GM18505 (cell line): ENCODE results near the gene NTM.

Experiments
- ATAC-seq: cut with Tn5 transposase; IDR thresholded peaks from one replicate; pipeline ENCODE4 v1.9.1; 2021; ENCODE audit not compliant: unreplicated experiment
- POLR2A ChIP-seq: IDR thresholded peaks from 4 replicates; pipeline ENCODE4 v1.6.1; 2011; ENCODE audit warnings: borderline replicate concordance; ENCODE audit not compliant: insufficient read depth, insufficient read length; ENCODE audit errors: extremely low read depth

The NTM gene

DNA sequence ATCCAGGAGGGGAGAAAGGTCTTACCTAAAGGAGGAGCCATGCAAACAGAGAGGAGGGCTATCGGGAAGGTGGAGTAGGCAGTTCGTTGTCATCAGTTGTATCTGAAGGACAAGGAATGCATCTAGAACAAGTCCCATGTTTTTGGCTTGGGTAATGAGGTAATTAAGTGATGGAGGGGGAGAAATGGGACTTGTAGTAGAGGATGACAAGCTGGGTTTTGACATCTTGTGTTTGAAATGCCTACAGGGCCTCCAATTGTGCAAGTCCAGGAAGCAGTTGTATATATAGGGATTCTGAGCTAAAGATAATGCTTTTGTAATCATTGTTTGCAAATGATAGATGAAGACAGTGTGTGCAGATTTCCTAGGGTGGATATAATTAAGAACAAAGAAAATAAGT lies 622.8 kb downstream of the NTM start:
- no peak for ATAC-seq
- no peak for TF ChIP-seq POLR2A

DNA sequence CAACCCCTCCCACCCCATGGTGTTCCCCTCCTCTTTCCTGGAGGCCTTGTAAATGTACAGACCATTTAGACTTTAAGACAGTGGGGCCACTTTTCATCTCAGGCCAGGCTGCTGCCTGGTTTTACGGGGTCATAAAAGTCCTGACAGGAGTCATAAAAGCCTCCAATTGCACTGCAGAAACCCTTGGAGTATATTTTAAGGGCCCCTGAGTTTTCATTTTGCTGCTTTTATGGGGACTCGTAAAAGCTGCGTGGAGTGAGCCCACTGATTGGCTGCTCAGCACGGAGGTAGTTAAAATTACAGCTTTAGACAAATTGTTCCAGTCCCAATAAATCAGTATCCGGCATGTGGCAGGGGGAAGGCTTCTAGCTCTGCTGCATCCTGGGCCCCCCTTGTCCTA lies 627.6 kb downstream of the NTM start:
- TF ChIP-seq POLR2A = no peak
- ATAC-seq = no peak

DNA sequence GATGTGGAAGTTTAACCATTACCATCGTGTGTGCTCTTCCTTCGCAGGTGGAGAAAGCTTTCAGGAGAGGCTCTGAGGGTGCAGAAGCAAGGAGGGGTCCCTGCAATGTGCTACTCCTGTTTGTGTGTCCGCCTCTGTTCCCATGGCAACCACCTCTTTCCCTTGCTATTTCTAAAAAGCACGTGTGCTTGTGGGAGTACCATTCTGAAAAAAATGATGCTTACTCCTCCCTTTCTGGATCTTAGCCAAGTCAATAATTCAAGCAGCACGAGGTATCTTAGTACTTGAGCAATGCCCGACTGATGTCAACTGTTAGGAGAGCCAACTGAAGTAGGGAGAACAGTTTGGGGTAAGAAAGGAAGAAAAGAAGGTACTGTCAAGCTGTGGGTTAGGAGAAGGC lies 628.7 kb downstream of the NTM start:
- no peak for TF ChIP-seq POLR2A

DNA sequence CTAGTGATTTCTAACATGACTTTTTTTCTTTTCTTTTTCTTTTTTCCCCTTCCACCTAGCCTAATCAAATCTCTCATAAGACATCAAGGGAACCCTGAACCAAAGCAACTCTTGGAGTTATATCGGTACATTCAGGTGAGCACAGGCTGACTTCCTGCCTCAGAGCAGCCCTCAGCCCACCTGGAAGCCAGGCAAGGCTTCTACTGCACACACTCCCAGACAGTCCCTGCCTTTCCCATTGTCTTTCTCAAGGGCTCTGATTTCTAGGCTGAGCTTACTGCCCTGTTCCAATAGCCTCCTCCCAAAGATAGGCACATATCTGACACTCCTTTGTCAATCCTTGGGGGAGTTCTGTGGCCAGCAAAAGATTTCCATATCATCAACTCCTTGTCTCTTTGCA lies 629.5 kb downstream of the NTM start:
- no peak for TF ChIP-seq POLR2A
- ATAC-seq = no peak

More for the DNA sequence above, 628.7 kb downstream of the NTM start:
- ATAC-seq = no peak

DNA sequence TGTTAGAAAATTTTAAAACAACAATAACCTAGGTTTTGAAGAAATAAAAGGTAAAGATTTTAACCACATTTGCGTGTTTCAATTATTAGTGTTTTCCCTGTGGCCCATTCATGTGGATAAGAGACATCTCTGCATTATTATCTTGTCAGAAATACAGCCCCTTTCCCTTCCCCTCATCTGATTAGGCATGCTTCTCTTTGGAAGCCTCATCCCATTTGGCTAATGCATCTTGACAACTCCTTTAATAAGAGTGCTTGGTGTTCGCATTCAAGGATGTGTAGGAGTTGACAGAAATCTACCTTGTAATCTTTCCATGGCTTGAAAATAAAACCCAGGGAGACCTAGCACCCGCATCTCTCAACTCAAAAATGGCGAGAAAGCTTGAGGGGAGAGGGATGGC lies 635.5 kb downstream of the NTM start:
- no peak for ATAC-seq
- TF ChIP-seq POLR2A = no peak

DNA sequence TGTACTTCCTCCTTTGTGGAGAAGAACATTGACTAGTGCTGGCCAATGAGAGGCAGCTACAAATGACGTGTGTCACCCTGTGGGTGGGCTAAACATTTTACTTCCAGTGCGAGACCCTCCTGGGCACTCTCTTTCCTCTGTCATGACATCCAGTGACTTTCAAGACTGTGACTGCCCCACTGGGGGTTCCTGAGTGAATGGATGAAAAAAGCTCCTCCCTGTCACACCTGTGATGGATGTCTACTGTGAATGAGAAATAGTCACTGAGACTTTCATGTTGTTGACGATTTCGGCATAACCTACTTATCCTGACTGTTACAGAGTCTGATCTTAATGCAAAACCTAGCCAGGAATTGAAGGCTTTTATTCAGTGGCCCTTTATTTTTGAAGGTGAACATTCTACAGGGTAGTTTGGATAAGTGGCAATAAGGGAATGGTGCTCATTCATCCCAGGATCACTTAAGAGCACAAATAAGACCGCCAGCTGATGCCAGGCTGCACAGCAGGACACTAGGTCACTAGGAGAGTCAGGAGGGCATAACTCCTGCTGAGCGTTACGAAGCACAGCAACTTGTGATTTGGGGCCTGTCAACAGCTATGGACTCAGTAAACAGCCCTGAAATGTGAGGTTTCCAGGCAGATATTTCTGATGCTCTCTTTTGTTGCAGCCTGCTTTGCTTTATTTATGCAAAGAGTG lies 636.6 kb downstream of the NTM start:
- ATAC-seq = no peak
- no peak for TF ChIP-seq POLR2A

DNA sequence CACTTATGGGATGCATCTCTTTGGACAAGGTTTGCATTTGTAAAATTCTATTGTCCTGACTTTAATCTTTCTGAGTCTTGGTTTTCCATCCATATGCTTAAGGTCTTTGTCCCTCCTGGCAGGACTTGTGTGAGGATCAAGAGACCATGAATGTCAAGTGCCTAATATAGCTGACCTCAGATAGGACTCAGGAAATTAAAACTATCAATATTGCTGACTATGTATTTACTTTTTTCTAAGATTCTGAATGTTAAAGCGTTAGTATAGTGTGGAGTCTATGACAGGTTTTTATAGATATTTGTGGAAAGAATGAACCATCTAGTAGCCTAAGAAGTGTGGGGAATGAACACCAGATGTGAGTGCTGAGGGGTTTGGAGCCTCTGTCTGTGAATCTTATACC lies 637.8 kb downstream of the NTM start:
- no peak for ATAC-seq

DNA sequence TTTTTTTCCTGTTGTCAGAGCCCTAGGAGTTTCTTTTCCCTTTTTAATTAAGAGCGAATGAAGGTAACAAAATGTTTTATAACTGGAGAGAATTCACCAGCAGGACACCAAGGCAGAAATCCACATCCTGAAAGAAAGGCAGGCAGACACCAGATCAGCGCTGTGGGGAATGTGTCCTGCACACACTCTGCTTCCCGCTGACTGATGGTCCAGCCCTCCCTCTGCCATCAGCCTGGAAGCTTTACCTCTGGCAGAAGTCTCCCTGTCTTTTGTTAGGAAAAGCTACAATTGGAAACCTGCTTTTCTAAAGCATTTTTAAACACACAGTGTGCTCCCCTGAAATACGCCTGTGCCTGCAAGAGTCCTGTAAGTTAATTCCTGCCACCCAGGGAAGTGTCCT lies 638.5 kb downstream of the NTM start:
- ATAC-seq = no peak
- no peak for TF ChIP-seq POLR2A

More for the DNA sequence above, 637.8 kb downstream of the NTM start:
- TF ChIP-seq POLR2A = no peak

DNA sequence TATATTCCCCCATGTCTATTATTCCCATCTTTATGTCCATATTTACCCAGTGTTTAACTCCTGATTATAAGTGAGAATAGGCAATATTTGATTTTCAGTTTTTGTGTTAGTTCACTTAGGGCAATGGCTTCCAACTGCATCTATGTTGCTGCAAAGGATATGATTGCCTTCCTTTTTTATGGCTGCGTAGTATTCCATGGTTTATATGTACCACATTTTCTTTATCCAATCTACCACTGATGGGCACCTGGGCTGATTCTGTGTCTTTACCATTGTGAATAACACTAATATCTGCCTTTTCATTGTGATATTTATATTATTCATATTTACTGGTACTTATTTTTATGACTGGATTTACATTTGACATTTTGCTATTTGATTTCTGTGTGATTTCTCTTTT lies 649.6 kb downstream of the NTM start:
- TF ChIP-seq POLR2A = no peak
- no peak for ATAC-seq

DNA sequence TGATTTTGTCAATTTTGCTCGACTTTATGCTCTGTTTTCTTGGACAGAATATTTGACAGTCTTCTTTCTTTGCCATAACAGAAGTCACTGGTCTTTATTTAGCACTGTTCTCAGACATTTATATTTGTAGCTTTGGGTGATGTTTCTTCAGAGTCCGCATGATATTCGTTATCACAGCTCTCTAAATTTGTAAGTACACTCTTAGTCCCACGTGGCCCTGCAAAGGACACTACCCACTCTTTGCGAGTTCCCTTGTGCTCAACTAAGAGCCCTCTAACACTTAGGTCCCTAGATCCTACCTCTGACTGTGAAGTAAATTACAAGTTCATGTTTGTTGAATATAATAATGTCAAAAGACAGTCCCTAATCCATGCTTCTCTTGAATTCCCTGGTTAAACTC lies 651.9 kb downstream of the NTM start:
- ATAC-seq = no peak
- no peak for TF ChIP-seq POLR2A

DNA sequence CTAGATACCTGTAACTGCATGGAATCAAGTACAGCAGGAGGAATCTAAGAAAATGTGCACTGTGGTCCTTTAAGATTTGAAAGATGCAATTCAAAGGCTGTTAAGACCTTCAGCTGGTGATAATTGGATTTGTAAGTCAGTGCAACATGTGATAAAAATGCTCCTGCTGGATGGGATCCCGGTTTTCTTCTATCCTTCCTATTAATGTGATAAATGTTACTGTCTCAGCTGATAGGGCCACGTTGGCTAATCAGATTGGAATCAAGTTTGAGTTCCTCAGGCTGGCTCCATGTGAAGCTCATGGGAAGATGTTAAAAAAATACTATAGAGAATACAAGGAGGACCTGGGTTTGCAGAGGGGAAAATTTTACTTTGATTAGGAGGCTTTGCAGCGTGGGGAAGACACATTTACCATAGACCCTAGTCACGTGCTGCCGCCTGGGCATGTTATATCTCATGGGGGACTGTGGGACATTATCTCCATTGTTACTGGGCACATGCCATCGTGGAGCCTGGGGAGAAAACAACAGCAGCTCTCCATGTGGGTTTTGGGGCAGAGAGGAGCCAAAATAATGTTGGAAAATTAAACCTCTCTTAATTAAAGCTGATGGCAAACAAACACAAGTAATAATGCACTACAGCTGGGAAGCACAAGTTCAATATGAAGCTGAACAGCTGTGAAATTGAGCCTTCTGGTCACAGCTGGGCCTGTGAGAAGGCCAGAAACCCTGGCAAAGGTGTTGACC lies 652.5 kb downstream of the NTM start:
- TF ChIP-seq POLR2A = no peak
- ATAC-seq = no peak

DNA sequence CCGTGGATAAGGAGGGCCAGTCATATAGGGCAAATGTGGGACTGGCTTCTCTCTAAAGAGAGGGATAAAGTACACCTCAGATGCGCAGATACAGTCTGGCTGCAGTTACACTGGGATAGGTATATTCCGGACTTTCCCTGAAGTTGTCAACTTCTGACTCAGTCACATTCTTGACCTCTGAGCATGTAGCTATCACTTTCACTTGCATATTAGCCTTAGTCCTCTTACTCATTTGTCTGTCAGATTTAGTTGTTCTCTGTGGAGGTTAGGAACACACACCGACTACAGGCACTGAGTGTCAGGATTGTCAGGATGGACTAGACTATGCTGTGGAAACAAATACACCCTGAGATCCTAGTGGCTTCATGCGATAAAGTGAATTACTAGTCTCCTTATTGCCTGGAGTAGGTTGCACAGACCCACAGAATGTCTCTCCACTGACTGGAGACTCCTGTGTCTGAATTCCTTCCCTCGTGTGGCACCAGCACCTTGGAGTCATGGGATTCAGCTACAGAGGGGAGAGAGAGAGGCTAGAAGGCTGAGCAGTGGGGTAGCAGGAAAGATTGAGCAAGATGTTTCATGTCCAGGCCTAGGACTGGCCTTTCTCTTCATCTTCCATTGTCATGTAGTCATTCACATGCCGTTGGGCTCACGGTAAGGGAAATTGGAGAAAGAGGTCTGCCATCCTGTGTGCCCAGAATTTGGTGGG lies 654.3 kb downstream of the NTM start:
- no peak for ATAC-seq
- no peak for TF ChIP-seq POLR2A

DNA sequence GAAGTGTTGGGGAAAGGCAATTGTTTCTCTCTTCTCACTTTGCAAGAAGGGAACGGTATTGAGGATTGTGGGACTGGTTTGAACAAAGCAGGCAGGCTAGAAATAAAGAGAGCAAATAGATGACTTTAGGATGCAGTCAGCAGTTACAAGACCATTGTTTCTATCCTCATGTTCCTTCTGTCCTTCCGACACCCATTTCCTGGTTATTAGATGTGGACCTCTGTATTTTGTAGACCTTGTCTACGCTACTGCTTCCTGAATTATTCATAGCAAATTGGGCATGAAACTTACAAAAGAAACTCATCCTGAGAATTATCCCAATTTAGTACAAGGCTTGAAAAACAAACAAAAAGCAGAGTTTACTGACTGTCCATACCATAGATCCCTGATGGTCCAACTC lies 656.3 kb downstream of the NTM start:
- no peak for ATAC-seq

More for the DNA sequence above, 656.3 kb downstream of the NTM start:
- TF ChIP-seq POLR2A = no peak
